H1 (cell line): ENCODE measurements around the gene FAT1.

Source experiments
- ASH2L ChIP-seq: fragments of 200-600, 300-600 bp; sonication (generic); IDR thresholded peaks from one replicate; pipeline ENCODE4 v1.7.1; 2017; ENCODE audit warnings: low read length
- EP300 ChIP-seq, 2 experiments: IDR thresholded peaks; 1 replicate in 1 of 2; 2 replicates in 1 of 2; pipeline ENCODE4 v1.6.1; 2011 to 2012; ENCODE audit warnings: low read depth in 2 of 2, low read length in 2 of 2, mild to moderate bottlenecking in 2 of 2, borderline replicate concordance in 1 of 2, inconsistent platforms in 1 of 2, moderate library complexity in 1 of 2
- EZH2 ChIP-seq: fragments of 200-600 bp; sonication (generic); IDR thresholded peaks from 2 replicates; pipeline ENCODE4 v1.7.1; 2012; ENCODE audit warnings: low read depth, mild to moderate bottlenecking, moderate library complexity, low read length, inconsistent platforms; ENCODE audit not compliant: severe bottlenecking
- GABPA ChIP-seq: IDR thresholded peaks from 2 replicates; pipeline ENCODE4 v1.6.1; 2011; ENCODE audit warnings: mild to moderate bottlenecking, low read length, moderate library complexity, borderline replicate concordance; ENCODE audit not compliant: insufficient read depth
- MAX ChIP-seq: IDR thresholded peaks from 2 replicates; pipeline ENCODE4 v1.6.1; 2012; ENCODE audit warnings: inconsistent platforms
- POLR2A ChIP-seq, 2 experiments: IDR thresholded peaks; 1 replicate in 1 of 2; 2 replicates in 1 of 2; pipeline ENCODE4 v1.6.1; 2011; ENCODE audit warnings: low read depth in 2 of 2, low read length in 2 of 2, mild to moderate bottlenecking in 2 of 2; ENCODE audit errors: control extremely low read depth in 1 of 2
- POLR2AphosphoS5 ChIP-seq: IDR thresholded peaks from 2 replicates; pipeline ENCODE4 v1.6.1; 2011; ENCODE audit warnings: low read depth, low read length
- RAD21 ChIP-seq, 2 experiments: IDR thresholded peaks in 1 of 2; conservative IDR thresholded peaks in 1 of 2; 2 replicates each; pipeline ENCODE4 v1.6.1; 2011; ENCODE audit warnings: low read depth in 2 of 2, low read length in 2 of 2, improper control_type of control experiment in 1 of 2, inconsistent platforms in 1 of 2, mild to moderate bottlenecking in 1 of 2, moderate library complexity in 1 of 2
- TEAD4 ChIP-seq: IDR thresholded peaks from 2 replicates; pipeline ENCODE4 v1.6.1; 2012; ENCODE audit warnings: low read depth, low read length, inconsistent platforms, mixed read lengths
- TF ChIP-seq, protein P1 (sequence below), 3 experiments: IDR thresholded peaks; 1 replicate in 2 of 3; 2 replicates in 1 of 3; pipeline versions ENCODE4 v1.5.1 to v1.6.1; 2011; ENCODE audit warnings: low read length in 3 of 3, mild to moderate bottlenecking in 3 of 3, inconsistent platforms in 2 of 3, low read depth in 1 of 3, moderate library complexity in 1 of 3; ENCODE audit not compliant: insufficient read depth in 1 of 3; ENCODE audit errors: control extremely low read depth in 1 of 3

- TF ChIP-seq, protein P1, sequence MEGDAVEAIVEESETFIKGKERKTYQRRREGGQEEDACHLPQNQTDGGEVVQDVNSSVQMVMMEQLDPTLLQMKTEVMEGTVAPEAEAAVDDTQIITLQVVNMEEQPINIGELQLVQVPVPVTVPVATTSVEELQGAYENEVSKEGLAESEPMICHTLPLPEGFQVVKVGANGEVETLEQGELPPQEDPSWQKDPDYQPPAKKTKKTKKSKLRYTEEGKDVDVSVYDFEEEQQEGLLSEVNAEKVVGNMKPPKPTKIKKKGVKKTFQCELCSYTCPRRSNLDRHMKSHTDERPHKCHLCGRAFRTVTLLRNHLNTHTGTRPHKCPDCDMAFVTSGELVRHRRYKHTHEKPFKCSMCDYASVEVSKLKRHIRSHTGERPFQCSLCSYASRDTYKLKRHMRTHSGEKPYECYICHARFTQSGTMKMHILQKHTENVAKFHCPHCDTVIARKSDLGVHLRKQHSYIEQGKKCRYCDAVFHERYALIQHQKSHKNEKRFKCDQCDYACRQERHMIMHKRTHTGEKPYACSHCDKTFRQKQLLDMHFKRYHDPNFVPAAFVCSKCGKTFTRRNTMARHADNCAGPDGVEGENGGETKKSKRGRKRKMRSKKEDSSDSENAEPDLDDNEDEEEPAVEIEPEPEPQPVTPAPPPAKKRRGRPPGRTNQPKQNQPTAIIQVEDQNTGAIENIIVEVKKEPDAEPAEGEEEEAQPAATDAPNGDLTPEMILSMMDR (IDR thresholded peaks at IDR 0.05; ENCODE audit: control extremely low read depth in 1 of 3, insufficient read depth in 1 of 3, low read depth in 1 of 3, low read length in 3 of 3) = no peak
- no peak for TF ChIP-seq EP300 (IDR thresholded peaks at IDR 0.05; ENCODE audit: borderline replicate concordance in 1 of 2, low read depth in 2 of 2, low read length in 2 of 2)
- TF ChIP-seq POLR2A (IDR thresholded peaks at IDR 0.05; ENCODE audit: control extremely low read depth in 1 of 2, low read depth in 2 of 2, low read length in 2 of 2) = no peak
- TF ChIP-seq POLR2AphosphoS5 = no peak
- TF ChIP-seq GABPA = no peak
- TF ChIP-seq MAX = no peak
- TF ChIP-seq TEAD4 = no peak
- TF ChIP-seq ASH2L = no peak
- no peak for TF ChIP-seq RAD21 (IDR thresholded peaks at IDR 0.05 in 1 of 2, conservative IDR thresholded peaks at IDR 0.05 in 1 of 2; ENCODE audit: low read depth in 2 of 2, low read length in 2 of 2)
- TF ChIP-seq EZH2 = no peak
Observed at GRCh38 chr4:186698028-186698427, 25.6 kb downstream of the FAT1 start.
